Astrocyte (in vitro differentiated cells and primary cell): ENCODE data around the gene ORC6.

Experiments
- CTCF ChIP-seq: IDR thresholded peaks from 2 replicates; pipeline ENCODE4 v1.5.1; 2011; ENCODE audit warnings: low read depth, mild to moderate bottlenecking, inconsistent platforms, low read length, moderate library complexity; ENCODE audit not compliant: insufficient read depth
- EZH2 ChIP-seq: IDR thresholded peaks from 2 replicates; pipeline ENCODE4 v1.6.1; 2012; ENCODE audit warnings: mild to moderate bottlenecking, low read length, inconsistent platforms; ENCODE audit not compliant: insufficient read depth

GRCh38 chr16:46709469-46710005 lies 20.1 kb downstream of the ORC6 start:
- TF ChIP-seq CTCF (no peak), EZH2 (no peak)
